COLO668 (cell line): ENCODE measurements around the gene KLF13.

Experiments used
- DNase-seq: peaks from one replicate; lab custom pipeline; 2025; ENCODE audit not compliant: unreplicated experiment; lab: John Stamatoyannopoulos, UW

KLF13 gene

GRCh38 chr15:31326156-31326874, at the start of gene KLF13:
KLF13 (plus strand) TSS chr15:31326835; CDS start chr15:31327213, 378 bp downstream.
- DNase-seq: peak; percentile 98

- DNase-seq: no peak
Observed at GRCh38 chr15:31277335-31278060, 49.1 kb upstream of the KLF13 start.

- no peak for DNase-seq
Observed at GRCh38 chr15:31278061-31278445, 48.6 kb upstream of the KLF13 start.

- no peak for DNase-seq
Observed at GRCh38 chr15:31278544-31279220, 48.0 kb upstream of the KLF13 start.

GRCh38 chr15:31279221-31280045, 47.2 kb upstream of the KLF13 start:
- DNase-seq: peak; percentile 87

GRCh38 chr15:31280046-31280830, 46.4 kb upstream of the KLF13 start:
- peak; percentile 89 for DNase-seq

GRCh38 chr15:31280831-31281216, 45.8 kb upstream of the KLF13 start:
- DNase-seq: no peak

GRCh38 chr15:31283043-31283442, 43.6 kb upstream of the KLF13 start:
- no peak for DNase-seq

- no peak for DNase-seq
Observed at GRCh38 chr15:31285772-31286261, 40.8 kb upstream of the KLF13 start.

- DNase-seq: no peak
Observed at GRCh38 chr15:31291048-31291578, 35.5 kb upstream of the KLF13 start.

GRCh38 chr15:31292391-31293015, 34.1 kb upstream of the KLF13 start:
- no peak for DNase-seq

- no peak for DNase-seq
Observed at GRCh38 chr15:31293655-31294054, 33.0 kb upstream of the KLF13 start.

GRCh38 chr15:31294067-31294466, 32.6 kb upstream of the KLF13 start:
- DNase-seq: no peak

- DNase-seq: no peak
Observed at GRCh38 chr15:31295658-31296057, 31.0 kb upstream of the KLF13 start.

- DNase-seq: no peak
Observed at GRCh38 chr15:31296219-31296645, 30.4 kb upstream of the KLF13 start.

- DNase-seq: peak; percentile 77
Observed at GRCh38 chr15:31296646-31297574, 29.7 kb upstream of the KLF13 start.

GRCh38 chr15:31297575-31298456, 28.8 kb upstream of the KLF13 start:
- DNase-seq: peak; percentile 40
